HCT116 (cell line): ENCODE data around the gene WNK4.
"Not testable (repeated sequence)": the region's sequence is repeated elsewhere in the genome, so short reads cannot be mapped to it uniquely, and the experiment has no call there.

Experiments used
- CTCF ChIP-seq, 3 experiments: fragments of 200-600 bp in 1 of 3; sonication (generic) in 1 of 3; IDR thresholded peaks in 2 of 3; conservative IDR thresholded peaks in 1 of 3; 2 replicates each; pipeline ENCODE4 v1.5.1; 2012 to 2017; ENCODE audit warnings: low read depth in 2 of 3, low read length in 2 of 3, antibody characterized with exemption in 1 of 3, borderline replicate concordance in 1 of 3, control low read depth in 1 of 3, mild to moderate bottlenecking in 1 of 3, mixed read lengths in 1 of 3, mixed run types in 1 of 3, moderate library complexity in 1 of 3; ENCODE audit not compliant: insufficient read depth in 1 of 3
- EZH2 ChIP-seq: fragments of 200-600 bp; sonication (generic); IDR thresholded peaks from 2 replicates; pipeline ENCODE4 v1.6.1; 2017; ENCODE audit warnings: antibody characterized with exemption, mixed run types
- EZH2phosphoT487 ChIP-seq: fragments of 200-600 bp; IDR thresholded peaks from 2 replicates; pipeline ENCODE4 v1.6.1; 2018; ENCODE audit warnings: antibody characterized with exemption, borderline replicate concordance
- JUND ChIP-seq: IDR thresholded peaks from 2 replicates; pipeline ENCODE4 v1.6.1; 2012

- TF ChIP-seq CTCF (IDR thresholded peaks at IDR 0.05 in 2 of 3, conservative IDR thresholded peaks at IDR 0.05 in 1 of 3; ENCODE audit: borderline replicate concordance in 1 of 3, insufficient read depth in 1 of 3, low read depth in 2 of 3, low read length in 2 of 3); JUND; EZH2; EZH2phosphoT487: not testable (repeated sequence)
Observed at GRCh38 chr17:42742916-42743315, 37.5 kb upstream of the WNK4 start.
